Psoas muscle (tissue), 8 donors: ENCODE results near the gene UBAP2. TPM values are rescaled to one million over a fixed set of nuclear protein-coding genes. Genes with fewer than 3 reads are reported as not detected.

Source experiments
- ATAC-seq, 4 donors: fragments of 200-7000 bp; cut with Tn5 transposase; one replicate each; pipeline ENCODE4 v1.9.1; 2020; ENCODE audit warnings: moderate library complexity in 3 of 4, mild to moderate bottlenecking in 2 of 4
- DNase-seq, 2 donors: peaks; one replicate each; pipeline ENCODE4 v3.0.0-alpha.2; 2020
- H3K27ac ChIP-seq: fragments of 200-600 bp; one replicate; pipeline ENCODE4 v1.8.0; 2022
- H3K27me3 ChIP-seq, 3 donors: fragments of 200-600 bp in 1 of 3; one replicate each; pipeline versions ENCODE4 v1.6.1 to v1.8.0; 2013 to 2022; ENCODE audit warnings: low read length in 2 of 3, mild to moderate bottlenecking in 2 of 3, moderate library complexity in 1 of 3; ENCODE audit not compliant: insufficient read depth in 3 of 3
- H3K36me3 ChIP-seq, 2 donors: fragments of 200-600 bp in 1 of 2; one replicate each; pipeline versions ENCODE4 v1.6.1 to v1.8.0; 2013 to 2022; ENCODE audit warnings: low read depth in 1 of 2, mild to moderate bottlenecking in 1 of 2, moderate library complexity in 1 of 2; ENCODE audit not compliant: insufficient read depth in 1 of 2
- H3K4me1 ChIP-seq: fragments of 200-600 bp; one replicate; pipeline ENCODE4 v1.8.0; 2022
- H3K4me3 ChIP-seq: fragments of 200-600 bp; one replicate; pipeline ENCODE4 v1.8.0; 2022; ENCODE audit warnings: mild to moderate bottlenecking
- H3K9me3 ChIP-seq: fragments of 200-600 bp; one replicate; pipeline ENCODE4 v1.8.0; 2022
- CTCF ChIP-seq: fragments of 200-600 bp; IDR thresholded peaks from one replicate; pipeline ENCODE4 v1.8.0; 2022; ENCODE audit warnings: antibody characterized with exemption
- WGBS, 3 donors: extraction: QIAGEN DNeasy Blood & Tissue Kit; methylation state at CpG; one replicate each; pipeline versions ENCODE4 v1.1.6 to v1.1.7; 2013; 5-methylcytosine and 5-hydroxymethylcytosine counted together
- intact Hi-C, 2 donors: fragments of 100-400 bp; cut with DNase I; formaldehyde crosslinking; loops; one replicate each; pipeline versions ENCODE4 v1.11.0 to v1.14.2; 2022
- polyA plus RNA-seq, 3 donors: library from polyadenylated mRNA; stranded (reverse); fragments of 200-250 nt; gene quantifications; one replicate each; pipeline ENCODE4 v1.2.3, GENCODE V29; 2013
- total RNA-seq, 4 donors: library from RNA; stranded (reverse); fragmentation: NEBNext Ultra II Directional in 2 of 4; extraction: Animal tissue kit (Norgen Biotek cat#: 25700) in 2 of 4; gene quantifications; one replicate each; pipeline versions ENCODE4 v1.2.1 to v1.2.4, GENCODE V29; 2021 to 2023
- donor health status: healthy with polysubstance abuse.
- donor health status: DM: no; HTN: no; CAD: no; lungs with moderate emphysema.
- donor health status: Bipolar disorder and iron deficiency.
- donor health status: healthy.
- donor health status: DM: yes; HTN: yes; CAD: no.
- donor health status: DM: no; HTN: no; CAD: no.
- donor health status: DM: no; HTN: no; CAD: no.
- donor health status: DM: yes; HTN: yes; CAD: no.

Gene UBAP2
- total and polyA plus RNA-seq, 7 donors = 14.4 to 46.3 (median 31.5) TPM

- Histone ChIP-seq H3K27me3 (no peaks in the 10 kb centered on the region), H3K27ac (no peak overlapping the region), H3K4me3 (no peak overlapping the region), H3K36me3 (peaks cover 12 to 77% of the 10 kb centered on the region in 2 donors), H3K9me3 (no peaks in the 10 kb centered on the region), H3K4me1 (peaks cover 15% of the 10 kb centered on the region)
- intact Hi-C loops = no loop called here
- WGBS, 3 donors = 83 to 84% (median 83%) methylated on average over 9 of the region's 9 CpGs
- ATAC-seq = no peak
- no peak for DNase-seq
- TF ChIP-seq CTCF = no peak
Observed at GRCh38 chr9:33939924-33940874, 108.5 kb downstream of the UBAP2 start.

GRCh38 chr9:33934188-33934878 lies 114.4 kb downstream of the UBAP2 start:
- Histone ChIP-seq H3K9me3 (no peaks in the 10 kb centered on the region), H3K27me3 (no peaks in the 10 kb centered on the region), H3K4me1 (no peaks in the 10 kb centered on the region), H3K27ac (no peak overlapping the region), H3K36me3 (peaks cover 7 to 90% of the 10 kb centered on the region in 2 donors), H3K4me3 (no peak overlapping the region)
- ATAC-seq (no peak), DNase-seq (no peak)
- no peak for TF ChIP-seq CTCF
- intact Hi-C loops = no loop called here
- WGBS, 3 donors = 71 to 75% (median 74%) methylated on average over 5 of the region's 5 CpGs

- ATAC-seq (peak in 2 of 4 donors; percentile 24 to 41), DNase-seq (no peak)
- Histone ChIP-seq H3K4me1 (no peaks in the 10 kb centered on the region), H3K9me3 (no peaks in the 10 kb centered on the region), H3K27ac (no peak overlapping the region), H3K4me3 (no peak overlapping the region), H3K27me3 (no peaks in the 10 kb centered on the region), H3K36me3 (peaks cover 7 to 95% of the 10 kb centered on the region in 2 donors)
- no peak for TF ChIP-seq CTCF
- intact Hi-C loops = no loop called here
- 83 to 89% (median 86%) methylated on average over 20 of the region's 20 CpGs for WGBS, 3 donors
Observed at GRCh38 chr9:33932078-33932807, 116.4 kb downstream of the UBAP2 start.

- H3K27ac ChIP-seq = no peak overlapping the region
- H3K4me3 ChIP-seq = no peak overlapping the region
- H3K36me3 ChIP-seq = peaks cover 8 to 96% of the 10 kb centered on the region in 2 donors
- intact Hi-C loops = no loop called here
- no peak for ATAC-seq
- TF ChIP-seq CTCF = no peak
- 81 to 87% (median 85%) methylated on average over 3 of the region's 3 CpGs for WGBS, 3 donors
- no peak for DNase-seq
- H3K4me1 ChIP-seq = no peaks in the 10 kb centered on the region
- H3K27me3 ChIP-seq = no peaks in the 10 kb centered on the region
- H3K9me3 ChIP-seq = no peaks in the 10 kb centered on the region
Observed at GRCh38 chr9:33931326-33931725, 117.4 kb downstream of the UBAP2 start.
